Breast epithelium (tissue), 4 donors: ENCODE data around the gene RRAGA. TPM values are rescaled to one million over a fixed set of nuclear protein-coding genes. Genes with fewer than 3 reads are reported as not detected.
"Not testable (repeated sequence)": the region's sequence is repeated elsewhere in the genome, so short reads cannot be mapped to it uniquely, and the experiment has no call there.

Experiments used
- DNase-seq, 2 donors: peaks; one replicate each; pipeline ENCODE4 v3.0.0-alpha.2; 2019; ENCODE audit warnings: low spot score in 2 of 2
- H3K27ac ChIP-seq, 2 donors: fragments of 200-600 bp; sonication (generic) in 1 of 2; one replicate each; pipeline ENCODE4 v1.5.1; 2016 to 2019; ENCODE audit warnings: mild to moderate bottlenecking in 1 of 2
- H3K27me3 ChIP-seq, 2 donors: fragments of 200-600 bp; sonication (generic) in 1 of 2; one replicate each; pipeline versions ENCODE4 v1.5.1 to v1.6.0; 2017 to 2019; ENCODE audit warnings: control low read depth in 1 of 2, mild to moderate bottlenecking in 1 of 2
- H3K36me3 ChIP-seq: fragments of 200-600 bp; one replicate; pipeline ENCODE4 v1.5.1; 2019
- H3K4me1 ChIP-seq, 2 donors: fragments of 200-600 bp; sonication (generic); one replicate each; pipeline ENCODE4 v1.5.1; 2016 to 2019; ENCODE audit warnings: control low read depth in 1 of 2
- H3K4me3 ChIP-seq, 3 donors: fragments of 200-600 bp; sonication (generic); 1 replicate in 2 of 3; 2 replicates in 1 of 3; pipeline ENCODE4 v1.5.1; 2016 to 2019; ENCODE audit warnings: mild to moderate bottlenecking in 3 of 3, moderate library complexity in 2 of 3
- H3K9me3 ChIP-seq, 2 donors: fragments of 200-600 bp; sonication (generic) in 1 of 2; one replicate each; pipeline ENCODE4 v1.5.1; 2016 to 2019; ENCODE audit warnings: control low read depth in 1 of 2
- CTCF ChIP-seq, 3 donors: fragments of 450-650 bp; IDR thresholded peaks; one replicate each; pipeline ENCODE4 v1.5.1; 2016 to 2017; ENCODE audit warnings: antibody characterized with exemption in 3 of 3, mild to moderate bottlenecking in 3 of 3, moderate library complexity in 3 of 3
- POLR2A ChIP-seq: fragments of 450-650 bp; IDR thresholded peaks from one replicate; pipeline ENCODE4 v1.6.1; 2016; ENCODE audit warnings: antibody characterized with exemption, mild to moderate bottlenecking, moderate library complexity
- POLR2AphosphoS5 ChIP-seq, 3 donors: sonication (generic); formaldehyde crosslinking; IDR thresholded peaks; one replicate each; pipeline ENCODE4 v1.6.1; 2017; ENCODE audit warnings: antibody characterized with exemption in 3 of 3
- intact Hi-C: fragments of 100-400 bp; cut with DNase I; formaldehyde crosslinking; loops from one replicate; pipeline ENCODE4 v1.15.1; 2023; ENCODE audit warnings: low total_unique reads
- total RNA-seq, 3 donors: library from RNA; depleted of rRNA; stranded (reverse); fragments of >200 nt; gene quantifications; one replicate each; pipeline ENCODE4 v1.1.0, GENCODE V29; 2016

The RRAGA gene
- total RNA-seq, 3 donors from 2014 or later = 39.1 to 48.6 (median 43.6) TPM

- no peak overlapping the region for H3K4me3 ChIP-seq
- TF ChIP-seq CTCF (IDR thresholded peaks at IDR 0.05) (no peak), POLR2A (no peak), POLR2AphosphoS5 (IDR thresholded peaks at IDR 0.05) (no peak)
- no peaks in the 10 kb centered on the region for H3K4me1 ChIP-seq
- no peaks in the 10 kb centered on the region for H3K36me3 ChIP-seq
- no peak for DNase-seq
- H3K27me3 ChIP-seq = no peaks in the 10 kb centered on the region
- intact Hi-C loops = loop anchor here (10.0 kb wide), 1 partner anchor 766 kb away; no protein-coding TSS in a partner anchor
- no peaks in the 10 kb centered on the region for H3K9me3 ChIP-seq
- H3K27ac ChIP-seq = no peak overlapping the region
These were observed 28.3 kb upstream of the RRAGA start for GRCh38 chr9:19020886-19021455.

- H3K9me3 ChIP-seq, H3K27ac ChIP-seq, H3K4me3 ChIP-seq, H3K27me3 ChIP-seq, H3K4me1 ChIP-seq, DNase-seq, H3K36me3 ChIP-seq: not testable (repeated sequence)
- intact Hi-C loops = loop anchor here (10.0 kb wide), 1 partner anchor 767 kb away; no protein-coding TSS in a partner anchor
These were observed 27.6 kb upstream of the RRAGA start for GRCh38 chr9:19021649-19022048.

GRCh38 chr9:19022206-19022605 is 27.0 kb upstream of the RRAGA start:
- intact Hi-C loops = loop anchor here (10.0 kb wide), 1 partner anchor 767 kb away; no protein-coding TSS in a partner anchor
- DNase-seq = no peak

GRCh38 chr9:19023078-19023477 is 26.1 kb upstream of the RRAGA start:
- no peaks in the 10 kb centered on the region for H3K4me1 ChIP-seq
- H3K27ac ChIP-seq = no peak overlapping the region
- H3K4me3 ChIP-seq = no peak overlapping the region
- no peak for DNase-seq
- no peak for TF ChIP-seq CTCF (IDR thresholded peaks at IDR 0.05)
- no peaks in the 10 kb centered on the region for H3K27me3 ChIP-seq
- intact Hi-C loops = loop anchor here (10.0 kb wide), 1 partner anchor 768 kb away; no protein-coding TSS in a partner anchor
- no peaks in the 10 kb centered on the region for H3K36me3 ChIP-seq
- no peaks in the 10 kb centered on the region for H3K9me3 ChIP-seq

More at GRCh38 chr9:19022206-19022605, 27.0 kb upstream of the RRAGA start:
- Histone ChIP-seq H3K36me3 (no peaks in the 10 kb centered on the region), H3K27me3 (no peaks in the 10 kb centered on the region), H3K27ac (no peak overlapping the region), H3K4me1 (no peaks in the 10 kb centered on the region), H3K9me3 (no peaks in the 10 kb centered on the region), H3K4me3 (no peak overlapping the region)
- TF ChIP-seq POLR2A (no peak), CTCF (IDR thresholded peaks at IDR 0.05) (no peak), POLR2AphosphoS5 (IDR thresholded peaks at IDR 0.05) (no peak)

- no peaks in the 10 kb centered on the region for H3K9me3 ChIP-seq
- no peaks in the 10 kb centered on the region for H3K36me3 ChIP-seq
- no peak for DNase-seq
- no peak for TF ChIP-seq POLR2AphosphoS5 (IDR thresholded peaks at IDR 0.05)
- TF ChIP-seq CTCF (IDR thresholded peaks at IDR 0.05) = no peak
- H3K27me3 ChIP-seq = no peaks in the 10 kb centered on the region
- intact Hi-C loops = loop anchor here (10.0 kb wide), 1 partner anchor 772 kb away; no protein-coding TSS in a partner anchor
- H3K4me1 ChIP-seq = no peaks in the 10 kb centered on the region
- H3K4me3 ChIP-seq = no peak overlapping the region
- H3K27ac ChIP-seq = no peak overlapping the region
These were observed 22.9 kb upstream of the RRAGA start for GRCh38 chr9:19026375-19026774.
